MV-4-11 (cell line): ENCODE results near the gene TNPO1.
"Not testable (repeated sequence)": the region's sequence is repeated elsewhere in the genome, so short reads cannot be mapped to it uniquely, and the experiment has no call there.

Experiments used
- DNase-seq: peaks from one replicate; lab custom pipeline; 2025; lab: John Stamatoyannopoulos, UW

Gene TNPO1

GRCh38 chr5:72854419-72854818 lies 38.0 kb downstream of the TNPO1 start:
- no peak for DNase-seq

- DNase-seq = no peak
These were observed 39.4 kb downstream of the TNPO1 start for GRCh38 chr5:72855821-72856220.

- no peak for DNase-seq
These were observed 40.9 kb downstream of the TNPO1 start for GRCh38 chr5:72857396-72857795.

DNA sequence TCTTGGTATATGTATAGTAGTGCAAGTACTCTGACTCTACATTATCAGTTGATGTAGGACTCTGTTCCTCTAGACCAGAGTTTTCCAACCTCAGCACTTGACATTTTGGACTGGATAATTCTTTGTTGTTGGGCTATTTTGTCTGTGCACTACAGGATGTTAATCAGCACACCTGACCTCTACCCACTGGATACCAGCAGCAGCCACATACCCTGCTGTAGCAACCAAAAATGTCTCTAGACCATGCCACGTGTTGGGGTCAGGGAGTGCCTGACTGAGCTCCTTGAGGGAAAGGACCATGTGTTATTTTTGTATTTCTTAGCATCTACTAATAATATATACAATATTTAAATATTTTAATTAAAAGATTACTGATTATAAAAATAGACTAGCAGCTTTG lies 42.7 kb downstream of the TNPO1 start:
- no peak for DNase-seq

- DNase-seq = no peak
These were observed 44.0 kb downstream of the TNPO1 start for GRCh38 chr5:72860499-72860898.

DNA sequence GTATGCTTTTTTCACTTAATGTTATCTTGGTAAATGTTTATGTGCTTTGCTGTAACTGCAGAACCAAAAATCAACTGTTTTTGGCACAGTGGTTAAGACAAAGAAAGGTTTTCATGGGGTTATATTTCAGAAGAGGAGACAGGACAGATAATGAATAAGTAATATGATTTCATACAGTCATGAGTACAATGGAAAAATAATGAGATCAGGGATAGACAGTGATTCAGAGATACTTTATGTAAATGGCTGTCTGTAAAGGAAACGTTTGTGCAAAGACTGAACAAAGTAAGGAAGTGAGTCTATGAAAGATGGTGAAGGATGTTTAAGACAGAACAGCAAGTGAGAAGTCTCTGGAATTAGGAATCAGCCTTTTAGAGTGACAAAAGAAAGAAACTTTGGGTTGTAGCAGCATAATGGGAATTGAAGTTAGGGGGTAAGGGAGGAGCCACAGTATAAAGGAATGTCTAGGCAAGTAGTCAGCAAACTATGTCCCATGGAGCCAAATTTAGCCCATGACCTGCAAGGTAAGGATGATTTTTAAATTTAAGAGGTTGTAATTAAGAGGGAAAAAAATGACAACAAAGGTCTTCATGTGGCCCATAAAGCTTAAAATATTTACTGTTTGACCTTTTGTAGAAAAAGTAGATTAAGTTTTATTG lies 55.0 kb downstream of the TNPO1 start:
- DNase-seq = no peak

DNA sequence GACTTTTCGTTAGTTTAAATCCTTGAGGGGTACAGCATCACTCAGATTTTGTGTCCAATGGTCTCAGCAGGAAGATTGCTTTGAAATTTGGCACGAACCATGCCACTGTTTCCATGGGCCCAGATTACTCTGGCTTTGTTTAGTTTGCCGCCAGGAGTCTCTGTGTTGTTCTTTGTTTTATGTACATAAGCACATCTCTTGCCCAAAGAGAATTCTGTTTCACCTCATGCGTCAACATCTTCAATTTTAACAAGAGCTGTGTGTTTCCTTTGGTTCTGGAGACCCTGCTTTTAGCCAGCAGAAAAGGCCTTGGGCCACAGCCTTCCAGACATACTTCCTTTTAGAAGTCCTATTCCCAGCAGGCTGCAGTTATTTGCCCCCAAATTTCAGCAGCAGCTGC lies 62.4 kb downstream of the TNPO1 start:
- DNase-seq = no peak

- DNase-seq = no peak
These were observed 66.5 kb downstream of the TNPO1 start for GRCh38 chr5:72882989-72883388.

- DNase-seq = no peak
These were observed 67.4 kb downstream of the TNPO1 start for GRCh38 chr5:72883850-72884249.

DNA sequence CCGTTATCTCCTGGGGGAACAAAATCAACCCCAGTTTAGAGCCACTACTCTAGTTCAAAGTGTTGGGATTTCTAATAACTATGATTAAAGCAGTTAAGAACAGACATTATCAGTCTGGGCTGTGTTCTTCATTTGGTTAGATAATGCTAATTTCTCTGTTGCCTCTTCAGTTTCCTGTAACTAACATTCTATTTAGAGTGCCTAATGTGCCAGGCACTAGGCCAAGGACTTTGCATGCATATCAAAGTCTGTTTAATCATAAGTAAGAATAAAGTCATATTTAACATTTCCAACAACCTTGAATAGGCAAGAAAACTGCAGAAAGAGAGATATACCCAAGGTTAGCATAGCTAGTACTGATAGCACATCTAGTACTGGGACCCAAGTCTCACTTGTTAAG lies 68.4 kb downstream of the TNPO1 start:
- no peak for DNase-seq

DNA sequence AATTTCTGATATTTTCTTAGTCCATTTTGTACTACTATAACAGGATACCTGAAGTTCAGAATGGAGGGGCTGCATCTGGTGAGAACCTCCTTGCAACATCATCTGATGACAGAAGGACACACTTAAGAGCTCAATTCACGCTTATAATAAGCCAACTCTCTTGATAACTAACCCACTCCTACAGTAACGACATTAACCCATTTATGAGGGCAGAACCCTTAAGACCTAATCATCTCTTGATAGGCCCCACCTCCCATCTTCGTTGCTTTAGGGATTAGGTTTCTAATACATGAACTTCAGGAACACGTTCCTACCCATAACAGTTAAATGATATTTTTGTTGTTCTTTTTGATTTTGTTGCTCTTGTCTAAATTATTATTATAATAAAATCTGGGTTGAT lies 69.4 kb downstream of the TNPO1 start:
- DNase-seq = no peak

DNA sequence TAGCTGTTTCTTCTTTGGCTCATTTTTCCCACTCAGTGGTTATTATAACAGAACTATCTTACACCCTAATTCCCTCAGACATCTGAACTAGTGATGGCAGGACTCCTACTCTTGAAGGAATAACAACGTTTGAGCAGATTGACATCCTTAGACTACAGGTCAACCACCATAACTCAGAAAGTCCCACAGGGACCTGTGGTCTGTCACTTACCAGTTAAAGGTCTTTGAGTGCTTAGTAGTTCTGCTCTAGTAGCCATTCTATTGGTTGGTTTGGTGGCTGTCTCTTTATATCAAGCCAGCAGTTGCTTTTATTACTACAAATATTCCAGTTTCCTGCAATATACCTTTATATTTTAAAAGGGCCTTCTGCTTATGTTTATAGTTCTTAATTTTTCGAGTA lies 72.1 kb downstream of the TNPO1 start:
- no peak for DNase-seq

DNA sequence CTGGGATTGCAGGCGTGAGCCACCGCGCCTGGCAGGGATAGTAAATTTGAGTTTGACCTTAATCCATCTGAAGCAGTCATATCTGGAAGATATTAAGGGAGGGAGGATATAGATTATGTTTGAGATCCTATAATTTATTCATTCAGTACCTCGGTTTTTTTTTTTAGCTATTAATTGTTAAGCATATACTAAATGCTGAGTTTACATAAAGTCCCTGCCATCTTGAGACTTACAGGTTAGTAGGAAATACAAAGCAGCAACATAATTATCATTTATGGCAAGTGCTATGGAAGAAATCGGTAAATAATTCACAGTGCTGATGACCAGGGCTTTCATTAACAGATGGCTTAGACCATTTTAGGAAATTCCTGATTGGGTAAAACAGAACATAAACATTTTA lies 72.9 kb downstream of the TNPO1 start:
- no peak for DNase-seq

GRCh38 chr5:72892846-72893245 lies 76.4 kb downstream of the TNPO1 start:
- no peak for DNase-seq

- no peak for DNase-seq
These were observed 79.3 kb downstream of the TNPO1 start for GRCh38 chr5:72895758-72896157.

GRCh38 chr5:72906806-72907205 lies 90.3 kb downstream of the TNPO1 start:
- no peak for DNase-seq

GRCh38 chr5:72908664-72909063 lies 92.2 kb downstream of the TNPO1 start:
- no peak for DNase-seq

GRCh38 chr5:72917371-72917776 lies 100.9 kb downstream of the TNPO1 start:
- DNase-seq = no peak

DNA sequence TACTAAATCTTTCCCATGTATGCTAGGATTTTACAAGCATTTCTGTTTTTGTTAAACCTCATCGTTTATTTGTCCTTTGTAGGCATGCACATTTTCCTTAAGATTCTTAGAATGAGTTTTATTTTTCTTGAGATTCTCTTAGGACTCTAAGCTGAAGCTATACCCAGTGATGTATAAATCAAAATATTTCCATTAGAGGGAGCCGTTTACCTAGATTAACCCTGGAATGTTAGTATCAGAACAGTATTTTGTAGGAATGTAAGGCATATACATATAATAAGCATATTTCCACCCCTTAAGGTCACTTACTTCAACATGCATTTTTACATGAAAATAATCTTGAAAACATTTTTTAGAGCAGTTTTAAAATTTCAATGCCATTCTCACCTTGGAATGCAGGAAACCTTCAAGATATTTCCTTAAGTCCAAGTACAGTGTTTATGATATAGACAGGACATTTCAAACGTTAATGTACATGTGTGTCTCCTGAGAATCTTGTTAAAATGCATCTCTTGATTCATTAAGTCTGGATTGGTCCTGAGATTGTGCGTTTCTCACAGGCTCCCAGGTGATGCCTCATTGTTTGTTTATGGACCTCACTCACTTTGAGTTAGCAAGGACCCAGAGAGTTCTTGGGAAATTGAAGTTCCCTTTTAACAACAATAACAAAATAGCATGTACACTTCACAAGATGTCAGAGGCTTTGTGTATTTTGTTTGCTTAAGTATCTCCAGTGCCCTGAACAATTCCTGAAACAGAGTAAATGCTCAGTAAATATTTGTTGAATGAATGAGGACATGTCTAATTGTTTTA lies 104.4 kb downstream of the TNPO1 start:
- DNase-seq = peak; percentile 17

DNA sequence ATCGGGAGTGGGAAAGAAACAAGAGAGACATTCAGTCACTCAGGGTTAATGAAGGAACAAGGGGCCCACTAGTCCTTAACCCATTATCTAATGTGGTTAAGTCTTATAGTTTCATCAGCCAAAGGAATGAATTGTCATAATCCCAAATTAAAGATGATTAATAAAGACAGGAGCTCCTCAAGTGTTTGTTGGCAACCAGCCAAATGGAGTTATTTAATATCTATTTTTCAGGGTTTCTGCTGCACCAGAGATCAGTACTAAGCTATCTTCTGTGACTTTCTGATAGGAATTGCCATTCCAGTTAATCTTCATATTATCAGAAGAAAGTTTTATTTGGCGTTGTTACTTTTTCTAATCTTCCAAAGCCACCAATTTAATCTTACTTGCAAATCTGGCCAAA lies 105.4 kb downstream of the TNPO1 start:
- no peak for DNase-seq

DNA sequence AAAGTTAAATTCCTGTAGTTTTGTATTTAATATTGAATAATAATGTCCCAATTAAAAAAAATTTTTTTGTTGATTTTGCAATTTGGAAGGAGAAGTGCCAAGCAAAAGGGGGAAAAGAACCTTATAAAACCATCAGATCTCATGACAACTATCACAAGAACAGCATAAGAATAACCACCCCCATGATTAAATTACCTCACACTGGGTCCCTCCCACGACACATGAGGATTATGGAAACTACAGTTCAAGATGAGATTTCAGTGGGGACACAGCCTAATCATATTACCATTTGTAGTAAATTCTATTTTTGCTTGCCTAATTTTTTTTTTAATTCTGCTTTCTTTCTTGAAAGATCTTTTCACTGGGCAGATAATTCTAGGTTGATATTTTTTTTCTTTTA lies 106.0 kb downstream of the TNPO1 start:
- no peak for DNase-seq

- no peak for DNase-seq
These were observed 109.0 kb downstream of the TNPO1 start for GRCh38 chr5:72925336-72926010.

- DNase-seq = not testable (repeated sequence)
These were observed 116.2 kb downstream of the TNPO1 start for GRCh38 chr5:72932686-72933085.
